IMR-90 (cell line): ENCODE results near the gene HOXA10. TPM values are rescaled to one million over a fixed set of nuclear protein-coding genes. Genes with fewer than 3 reads are reported as not detected.

Experiments
- ATAC-seq: fragments of 200-7000 bp; cut with Tn5 transposase; 2 replicates; pipeline ENCODE4 v1.9.1; 2020; ENCODE audit warnings: low read depth, mild to moderate bottlenecking, moderate library complexity
- BruUV-seq: library from RNA; stranded (reverse); fragments of 400-500 nt; replicated peaks from 2 replicates; lab custom pipeline; 2021; lab: Mats Ljungman, UMichigan
- CTCF ChIA-PET: fragments of 300-600 bp; formaldehyde crosslinking; extraction: SDS; loops from one replicate; lab custom pipeline; 2021; ENCODE audit warnings: antibody characterized with exemption; lab: Yijun Ruan, JAX
- POLR2A ChIA-PET: fragments of 300-600 bp; sonication (Branson Sonifier 250); formaldehyde crosslinking; loops from one replicate; lab custom pipeline; 2022; ENCODE audit warnings: antibody characterized with exemption; ENCODE audit not compliant: unreplicated experiment; lab: Charles Lee
- DNase-seq: peaks from one replicate; pipeline ENCODE4 v3.0.0; 2013
- H2AFZ ChIP-seq: replicated peaks from 2 replicates; pipeline ENCODE3; 2013; ENCODE audit warnings: low read length, mild to moderate bottlenecking; ENCODE audit not compliant: poor library complexity
- H2AK5ac ChIP-seq: 2 replicates; pipeline ENCODE4 v1.6.1; 2013; ENCODE audit warnings: low read depth, low read length, inconsistent platforms
- H2AK9ac ChIP-seq: replicated peaks from 2 replicates; pipeline ENCODE3; 2013; ENCODE audit warnings: mild to moderate bottlenecking, low read depth, low read length, moderate library complexity; ENCODE audit not compliant: poor library complexity
- H2BK120ac ChIP-seq: 2 replicates; pipeline ENCODE4 v1.6.1; 2013; ENCODE audit warnings: low read depth, low read length, inconsistent platforms
- H2BK15ac ChIP-seq: 3 replicates; pipeline ENCODE4 v1.6.1; 2013; ENCODE audit warnings: low read depth, low read length, inconsistent platforms
- H2BK20ac ChIP-seq: 2 replicates; pipeline ENCODE4 v1.6.1; 2013; ENCODE audit warnings: low read depth, mild to moderate bottlenecking, inconsistent platforms, low read length, moderate library complexity
- H2BK5ac ChIP-seq: 2 replicates; pipeline ENCODE4 v1.6.1; 2013; ENCODE audit warnings: mild to moderate bottlenecking, low read depth, low read length, inconsistent platforms; ENCODE audit not compliant: poor library complexity, severe bottlenecking
- H3K14ac ChIP-seq: replicated peaks from 2 replicates; pipeline ENCODE4 v1.6.1; 2013; ENCODE audit warnings: low read depth, low read length, inconsistent platforms
- H3K18ac ChIP-seq: 2 replicates; pipeline ENCODE4 v1.6.1; 2013; ENCODE audit warnings: low read depth, low read length, control low read depth
- H3K23ac ChIP-seq: 2 replicates; pipeline ENCODE4 v1.6.1; 2013; ENCODE audit warnings: low read depth, low read length, inconsistent platforms
- H3K27ac ChIP-seq: 2 replicates; pipeline ENCODE4 v1.5.1; 2013; ENCODE audit warnings: mild to moderate bottlenecking, control low read depth, low read length; ENCODE audit not compliant: insufficient read depth
- H3K27me3 ChIP-seq: 2 replicates; pipeline ENCODE4 v1.6.1; 2013; ENCODE audit warnings: low read length; ENCODE audit not compliant: control insufficient read depth, insufficient read depth
- H3K36me3 ChIP-seq: 2 replicates; pipeline ENCODE4 v1.6.1; 2013; ENCODE audit warnings: low read length, mixed read lengths; ENCODE audit not compliant: control insufficient read depth, insufficient read depth
- H3K4ac ChIP-seq: 2 replicates; pipeline ENCODE4 v1.6.1; 2013; ENCODE audit warnings: low read depth, low read length, inconsistent platforms
- H3K4me1 ChIP-seq: 2 replicates; pipeline ENCODE4 v1.6.1; 2013; ENCODE audit warnings: low read length, mixed read lengths; ENCODE audit not compliant: control insufficient read depth, insufficient read depth
- H3K4me2 ChIP-seq: 2 replicates; pipeline ENCODE4 v1.6.1; 2013; ENCODE audit warnings: low read depth, mild to moderate bottlenecking, control low read depth, low read length, moderate library complexity
- H3K4me3 ChIP-seq: 2 replicates; pipeline ENCODE4 v1.5.1; 2013; ENCODE audit warnings: low read depth, mild to moderate bottlenecking, control low read depth, low read length, moderate library complexity; ENCODE audit not compliant: insufficient read depth
- H3K56ac ChIP-seq: 2 replicates; pipeline ENCODE4 v1.6.1; 2013; ENCODE audit warnings: low read length, inconsistent platforms; ENCODE audit not compliant: insufficient read depth; ENCODE audit errors: extremely low read depth
- H3K79me1 ChIP-seq, 2 experiments: 2 replicates each; pipeline ENCODE4 v1.6.1; 2013; ENCODE audit warnings: low read length in 2 of 2, inconsistent platforms in 1 of 2, low read depth in 1 of 2
- H3K9ac ChIP-seq: 2 replicates; pipeline ENCODE4 v1.6.1; 2013; ENCODE audit warnings: low read depth, low read length, control low read depth
- H3K9me1 ChIP-seq: 2 replicates; pipeline ENCODE4 v1.6.1; 2013; ENCODE audit warnings: low read length, inconsistent platforms; ENCODE audit not compliant: insufficient read depth
- H3K9me3 ChIP-seq: 2 replicates; pipeline ENCODE4 v1.6.1; 2013; ENCODE audit warnings: low read length; ENCODE audit not compliant: control insufficient read depth, insufficient read depth
- H4K20me1 ChIP-seq: 2 replicates; pipeline ENCODE4 v1.6.1; 2013; ENCODE audit warnings: low read length, inconsistent platforms; ENCODE audit not compliant: insufficient read depth
- H4K5ac ChIP-seq: 2 replicates; pipeline ENCODE4 v1.6.1; 2013; ENCODE audit warnings: mild to moderate bottlenecking, low read depth, low read length, control low read depth
- H4K8ac ChIP-seq, 2 experiments: 2 replicates each; pipeline ENCODE4 v1.6.1; 2013; ENCODE audit warnings: low read depth in 2 of 2, low read length in 2 of 2, control low read depth in 1 of 2, inconsistent platforms in 1 of 2
- H4K91ac ChIP-seq: 2 replicates; pipeline ENCODE4 v1.6.1; 2013; ENCODE audit warnings: low read depth, low read length, inconsistent platforms; ENCODE audit not compliant: insufficient read depth
- RFX5 ChIP-seq: IDR thresholded peaks from 2 replicates; pipeline ENCODE4 v1.8.0; 2012; ENCODE audit warnings: low read depth, mild to moderate bottlenecking, low read length, moderate library complexity
- WGBS, 2 experiments: methylation state at CpG; one replicate each; pipeline versions ENCODE4 v1.1.5 to v1.1.7; 2013; ENCODE audit warnings: missing lambda C conversion rate in 2 of 2; ENCODE audit not compliant: insufficient read length in 1 of 2; ENCODE audit errors: extremely low coverage in 2 of 2; 5-methylcytosine and 5-hydroxymethylcytosine counted together
- dilution Hi-C: fragments of 300-500 bp; cut with HindIII; formaldehyde crosslinking; loops from one replicate; pipeline ENCODE4 v1.14.3; 2018; ENCODE audit warnings: low sequenced_read_pairs; ENCODE audit not compliant: unreplicated experiment
- in situ Hi-C: fragments of 300-500 bp; cut with MboI; formaldehyde crosslinking; loops from 3 replicates; pipeline ENCODE4 v1.14.3; 2019; ENCODE audit warnings: low sequenced_read_pairs, inconsistent platforms, mixed read lengths
- intact Hi-C: fragments of 100-400 bp; cut with micrococcal nuclease; formaldehyde crosslinking; loops from 2 replicates; pipeline ENCODE4 v1.10.0; 2022
- polyA plus RNA-seq, 3 experiments: library from polyadenylated mRNA; depleted of rRNA; stranded (reverse); fragments of >200 nt; gene quantifications; 2 replicates each; pipeline ENCODE4 v1.2.3, GENCODE V29; 2012; ENCODE audit warnings: low replicate concordance in 1 of 3
- total RNA-seq: library from RNA; depleted of rRNA; stranded (reverse); fragments of >200 nt; gene quantifications from 2 replicates; pipeline ENCODE4 v1.2.3, GENCODE V29; 2012

HOXA10 gene
- total and polyA plus RNA-seq, 2 of the 4 experiments (the other 2 are of a cell fraction) = 0.10 to 0.18 TPM

DNA sequence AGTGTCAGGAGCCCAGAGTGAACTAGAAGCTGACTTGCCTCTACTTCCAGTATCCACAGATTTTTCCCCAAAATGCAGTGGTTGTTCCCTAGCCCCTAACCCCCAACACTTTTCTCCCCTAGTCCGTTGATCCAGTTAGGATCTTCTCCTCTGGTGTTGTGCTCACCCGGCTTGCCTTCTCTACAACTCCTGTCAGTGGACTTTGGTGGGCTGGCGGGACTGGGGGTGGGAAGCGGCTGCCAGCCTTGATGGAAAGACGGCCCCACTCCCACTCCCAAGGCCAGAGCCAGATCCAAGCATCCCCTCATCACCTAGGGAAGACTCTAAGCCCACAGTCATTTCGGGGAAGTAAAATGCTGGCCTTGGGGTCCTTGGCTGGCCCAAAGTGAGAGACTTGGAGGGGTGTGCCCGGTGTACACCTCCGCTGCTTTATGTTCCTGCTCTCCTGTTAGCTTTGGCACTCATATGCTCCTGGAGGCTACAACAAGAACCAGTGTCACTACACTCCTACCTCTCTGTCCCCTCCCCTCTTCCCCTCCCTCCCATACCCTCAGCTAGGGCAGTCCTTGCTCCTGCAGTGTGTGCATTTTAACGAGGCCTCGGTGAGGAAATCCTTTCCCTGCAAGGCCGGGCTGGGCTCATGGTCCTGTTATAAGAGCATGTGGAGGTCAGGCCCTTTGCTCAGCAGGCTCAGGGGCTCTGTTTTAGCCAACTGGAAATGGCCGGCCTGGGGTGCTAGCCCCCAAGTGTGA lies 930 bp upstream of the HOXA10 start:
- H3K4me1 ChIP-seq = no peaks in the 10 kb centered on the region; the same call in 1 of the 2 replicates
- H2AK9ac ChIP-seq = no peak overlapping the region
- no peak overlapping the region for H3K23ac ChIP-seq
- H4K8ac ChIP-seq = no peak overlapping the region
- POLR2A ChIA-PET = interaction anchor here (0.5 kb wide), 1 partner anchor 1819 kb away, joined by 3 read pairs; no protein-coding TSS in a partner anchor
- no peak overlapping the region for H2AK5ac ChIP-seq
- H3K4ac ChIP-seq = no peak overlapping the region
- H4K5ac ChIP-seq = no peak overlapping the region
- H3K4me2 ChIP-seq = no peak overlapping the region
- no peak overlapping the region for H3K18ac ChIP-seq
- intact Hi-C loops (no loop called here), dilution Hi-C loops (no loop called here), in situ Hi-C loops (no loop called here)
- no peak overlapping the region for H2BK120ac ChIP-seq
- no peak overlapping the region for H2BK20ac ChIP-seq
- WGBS, 2 experiments = 64% methylated on average over 3 of the region's 12 CpGs; no CpG with 5 or more reads in 1 of the 2 experiments
- no peaks in the 10 kb centered on the region for H3K79me1 ChIP-seq
- no TSS peak for BruUV-seq
- no peak overlapping the region for H2AFZ ChIP-seq
- no peak overlapping the region for H3K9ac ChIP-seq
- H2BK15ac ChIP-seq = no peak overlapping the region
- H3K56ac ChIP-seq = no peak overlapping the region
- H3K14ac ChIP-seq = no peak overlapping the region
- no peak overlapping the region for H2BK5ac ChIP-seq
- H3K27me3 ChIP-seq = peaks cover 87% of the 10 kb centered on the region
- H4K20me1 ChIP-seq = peaks cover 19% of the 10 kb centered on the region; the same call in 1 of the 2 replicates
- ATAC-seq (no peak), DNase-seq (no peak)
- no peak overlapping the region for H3K27ac ChIP-seq
- no peaks in the 10 kb centered on the region for H3K9me1 ChIP-seq
- peaks cover 7% of the 10 kb centered on the region; the same call in 1 of the 2 replicates for H3K9me3 ChIP-seq
- H4K91ac ChIP-seq = no peak overlapping the region
- CTCF ChIA-PET = interaction anchor here (0.5 to 0.6 kb wide), 2 partner anchors 14 to 402 kb away, joined by 3 read pairs; no protein-coding TSS in a partner anchor
- no peaks in the 10 kb centered on the region for H3K36me3 ChIP-seq
- no peak for TF ChIP-seq RFX5
- no peak overlapping the region for H3K4me3 ChIP-seq
